HG03354 (cell line): ENCODE results near the gene ZNF281.
"Not testable (repeated sequence)": the region's sequence is repeated elsewhere in the genome, so short reads cannot be mapped to it uniquely, and the experiment has no call there.

Experiments
- ATAC-seq: cut with Tn5 transposase; IDR thresholded peaks from one replicate; pipeline ENCODE4 v1.9.1; 2021; ENCODE audit warnings: mild to moderate bottlenecking; ENCODE audit not compliant: unreplicated experiment, poor library complexity, severe bottlenecking

The ZNF281 gene

GRCh38 chr1:200409761-200410565, at the start of gene ZNF281:
Gene ZNF281, minus strand, starts transcription at chr1:200410036. Its CDS starts 331 bp downstream, at chr1:200409705.
- peak; percentile 93 for ATAC-seq

- ATAC-seq, result no peak
Measured at GRCh38 chr1:200458780-200459179, 48.9 kb upstream of the ZNF281 start.

GRCh38 chr1:200457810-200458209, 48.0 kb upstream of the ZNF281 start:
- ATAC-seq, result no peak

- no peak for ATAC-seq
Measured at GRCh38 chr1:200454425-200454824, 44.6 kb upstream of the ZNF281 start.

- ATAC-seq, result no peak
Measured at GRCh38 chr1:200453553-200453905, 43.7 kb upstream of the ZNF281 start.

GRCh38 chr1:200452850-200453552, 43.2 kb upstream of the ZNF281 start:
- ATAC-seq, result no peak

GRCh38 chr1:200448034-200448762, 38.4 kb upstream of the ZNF281 start:
- ATAC-seq, result peak; percentile 90

GRCh38 chr1:200445213-200445612, 35.4 kb upstream of the ZNF281 start:
- ATAC-seq, result no peak

- ATAC-seq, result no peak
Measured at GRCh38 chr1:200444478-200444877, 34.6 kb upstream of the ZNF281 start.

- no peak for ATAC-seq
Measured at GRCh38 chr1:200443860-200444259, 34.0 kb upstream of the ZNF281 start.

GRCh38 chr1:200442537-200443156, 32.8 kb upstream of the ZNF281 start:
- ATAC-seq, result no peak

- no peak for ATAC-seq
Measured at GRCh38 chr1:200442023-200442422, 32.2 kb upstream of the ZNF281 start.

- ATAC-seq, result no peak
Measured at GRCh38 chr1:200438911-200439310, 29.1 kb upstream of the ZNF281 start.

GRCh38 chr1:200438413-200438812, 28.6 kb upstream of the ZNF281 start:
- not testable (repeated sequence) for ATAC-seq

GRCh38 chr1:200437556-200438203, 27.8 kb upstream of the ZNF281 start:
- ATAC-seq, result peak; percentile 80

GRCh38 chr1:200437088-200437487, 27.3 kb upstream of the ZNF281 start:
- no peak for ATAC-seq

- ATAC-seq, result no peak
Measured at GRCh38 chr1:200436436-200436835, 26.6 kb upstream of the ZNF281 start.

- no peak for ATAC-seq
Measured at GRCh38 chr1:200435200-200435780, 25.5 kb upstream of the ZNF281 start.

- no peak for ATAC-seq
Measured at GRCh38 chr1:200433586-200433985, 23.8 kb upstream of the ZNF281 start.
